K562 (cell line): ENCODE results near the gene RIIAD1. TPM values are rescaled to one million over a fixed set of nuclear protein-coding genes. Genes with fewer than 3 reads are reported as not detected.
A peak's percentile ranks its signal among the peaks of the same experiment; 100 is the strongest.

Experiments used
- ATF1 ChIP-seq, 2 experiments: fragments of 450-650 bp in 1 of 2; IDR thresholded peaks; 2 replicates each; pipeline ENCODE4 v1.6.1; 2016; ENCODE audit warnings: missing compliant biosample characterization in 1 of 2, missing genetic modification characterization in 1 of 2
- BHLHE40 ChIP-seq: IDR thresholded peaks from 2 replicates; pipeline ENCODE4 v1.6.1; 2011; ENCODE audit warnings: low read length, improper control_type of control experiment
- CSDE1 ChIP-seq, 2 experiments: fragments of 450-650 bp; IDR thresholded peaks; 2 replicates each; pipeline ENCODE4 v1.6.1; 2016; ENCODE audit warnings: mild to moderate bottlenecking in 1 of 2
- EHMT2 ChIP-seq: fragments of 450-650 bp; IDR thresholded peaks from 2 replicates; pipeline ENCODE4 v1.6.1; 2018; ENCODE audit warnings: antibody characterized with exemption
- ETV5 ChIP-seq: sonication (generic); formaldehyde crosslinking; IDR thresholded peaks from 2 replicates; pipeline ENCODE4 v1.4.0; 2020; ENCODE audit warnings: low read depth, mild to moderate bottlenecking, missing genetic modification reagents
- HDAC2 ChIP-seq: fragments of 450-650 bp; IDR thresholded peaks from 2 replicates; pipeline ENCODE4 v1.6.1; 2016; ENCODE audit warnings: mild to moderate bottlenecking
- KDM1A ChIP-seq, 2 experiments: fragments of 450-650 bp; IDR thresholded peaks; 2 replicates each; pipeline ENCODE4 v1.6.1; 2016; ENCODE audit warnings: mild to moderate bottlenecking in 2 of 2
- KHSRP ChIP-seq: fragments of 450-650 bp; IDR thresholded peaks from 2 replicates; pipeline ENCODE4 v1.6.1; 2017
- MCM3 ChIP-seq: fragments of 450-650 bp; IDR thresholded peaks from 2 replicates; pipeline ENCODE4 v1.6.1; 2016
- MECOM ChIP-seq: fragments of 250-450 bp; sonication (Bioruptor Pico); IDR thresholded peaks from 2 replicates; pipeline ENCODE4 v1.8.0; 2022; ENCODE audit warnings: inconsistent platforms
- NEUROD1 ChIP-seq: fragments of 150-350 bp; IDR thresholded peaks from 2 replicates; pipeline ENCODE4 v1.6.1; 2014; ENCODE audit warnings: borderline replicate concordance, low read length, low read depth; ENCODE audit not compliant: partially characterized antibody
- NFE2L1 ChIP-seq: fragments of 450-650 bp; IDR thresholded peaks from 2 replicates; pipeline ENCODE4 v1.6.1; 2016; ENCODE audit warnings: missing genetic modification characterization, low read depth, mild to moderate bottlenecking, missing compliant biosample characterization, moderate library complexity, borderline replicate concordance
- NRF1 ChIP-seq, 2 experiments: fragments of 450-650 bp; IDR thresholded peaks in 1 of 2; conservative IDR thresholded peaks in 1 of 2; 2 replicates each; pipeline ENCODE4 v1.6.1; 2014; ENCODE audit warnings: mild to moderate bottlenecking in 2 of 2
- POLR2H ChIP-seq: IDR thresholded peaks from 2 replicates; pipeline ENCODE4 v1.6.1; 2016; ENCODE audit warnings: missing genetic modification characterization, low read depth, mild to moderate bottlenecking, control low read depth, missing compliant biosample characterization, moderate library complexity
- RCOR1 ChIP-seq, 2 experiments: IDR thresholded peaks; 2 replicates each; pipeline ENCODE4 v1.6.1; 2012; ENCODE audit warnings: low read depth in 2 of 2, low read length in 2 of 2, borderline replicate concordance in 1 of 2, improper control_type of control experiment in 1 of 2
- RNF2 ChIP-seq: sonication (generic); IDR thresholded peaks from 2 replicates; pipeline ENCODE4 v1.6.1; 2016
- TAF7 ChIP-seq: fragments of 450-650 bp; IDR thresholded peaks from 2 replicates; pipeline ENCODE4 v1.6.1; 2016; ENCODE audit warnings: missing genetic modification characterization, missing compliant biosample characterization
- TCF7L2 ChIP-seq: fragments of 150-350 bp; IDR thresholded peaks from 2 replicates; pipeline ENCODE4 v1.6.1; 2016; ENCODE audit warnings: low read depth, mild to moderate bottlenecking, low read length, moderate library complexity
- ZNF583 ChIP-seq: fragments of 250-450 bp; sonication (Bioruptor Pico); IDR thresholded peaks from 2 replicates; pipeline ENCODE4 v1.4.0; 2020
- polyA plus RNA-seq, 8 experiments: library from polyadenylated mRNA; depleted of rRNA in 4 of 8; stranded (reverse) in 5 of 8; unstranded in 3 of 8; fragments of >200 nt; fragmentation: Nextera tagmentation in 2 of 8; fragmentation: Illumina TruSeq in 1 of 8; extraction: Ambion mirVana in 2 of 8; extraction: Trizol in 1 of 8; gene quantifications; 2 replicates each; pipeline versions ENCODE4 v1.2.1 to v1.2.3, GENCODE V29; 2011 to 2014; ENCODE audit warnings: inconsistent platforms in 1 of 8, missing spikeins in 1 of 8
- total RNA-seq, 7 experiments: library from RNA; depleted of rRNA in 6 of 7; stranded (reverse); fragments of >200 nt in 6 of 7; fragmentation: Illumina TruSeq in 2 of 7; extraction: Trizol in 2 of 7; gene quantifications; 2 replicates each; pipeline versions ENCODE4 v1.2.1 to v1.2.3, GENCODE V29; 2011 to 2021; ENCODE audit warnings: low replicate concordance in 1 of 7
- TF ChIP-seq, protein P1 (sequence below): fragments of 450-650 bp; IDR thresholded peaks from 2 replicates; pipeline ENCODE4 v1.6.1; 2016
- TF ChIP-seq, protein P2 (sequence below): sonication (generic); formaldehyde crosslinking; IDR thresholded peaks from 2 replicates; pipeline ENCODE4 v1.8.1; 2023; ENCODE audit warnings: mild to moderate bottlenecking, missing genetic modification reagents
- TF ChIP-seq, protein P3 (sequence below): sonication (generic); IDR thresholded peaks from 2 replicates; pipeline ENCODE4 v1.6.1; 2016
- TF ChIP-seq, protein P4 (sequence below), 2 experiments: fragments of 450-650 bp in 1 of 2; sonication (generic) in 1 of 2; formaldehyde crosslinking in 1 of 2; IDR thresholded peaks in 1 of 2; conservative IDR thresholded peaks in 1 of 2; 2 replicates each; pipeline versions ENCODE4 v1.6.1 to v1.8.1; 2016 to 2023; ENCODE audit warnings: mild to moderate bottlenecking in 2 of 2, moderate library complexity in 2 of 2, inconsistent platforms in 1 of 2, missing genetic modification reagents in 1 of 2
- TF ChIP-seq, protein P5 (sequence below): sonication (generic); formaldehyde crosslinking; IDR thresholded peaks from 2 replicates; pipeline ENCODE4 v1.8.0; 2022; ENCODE audit warnings: mild to moderate bottlenecking, low read depth, missing genetic modification reagents

The RIIAD1 gene
- total and polyA plus RNA-seq, 9 of the 15 experiments (the other 6 are each of a cell fraction or from before 2014, with no cell fraction given) = not detected

DNA sequence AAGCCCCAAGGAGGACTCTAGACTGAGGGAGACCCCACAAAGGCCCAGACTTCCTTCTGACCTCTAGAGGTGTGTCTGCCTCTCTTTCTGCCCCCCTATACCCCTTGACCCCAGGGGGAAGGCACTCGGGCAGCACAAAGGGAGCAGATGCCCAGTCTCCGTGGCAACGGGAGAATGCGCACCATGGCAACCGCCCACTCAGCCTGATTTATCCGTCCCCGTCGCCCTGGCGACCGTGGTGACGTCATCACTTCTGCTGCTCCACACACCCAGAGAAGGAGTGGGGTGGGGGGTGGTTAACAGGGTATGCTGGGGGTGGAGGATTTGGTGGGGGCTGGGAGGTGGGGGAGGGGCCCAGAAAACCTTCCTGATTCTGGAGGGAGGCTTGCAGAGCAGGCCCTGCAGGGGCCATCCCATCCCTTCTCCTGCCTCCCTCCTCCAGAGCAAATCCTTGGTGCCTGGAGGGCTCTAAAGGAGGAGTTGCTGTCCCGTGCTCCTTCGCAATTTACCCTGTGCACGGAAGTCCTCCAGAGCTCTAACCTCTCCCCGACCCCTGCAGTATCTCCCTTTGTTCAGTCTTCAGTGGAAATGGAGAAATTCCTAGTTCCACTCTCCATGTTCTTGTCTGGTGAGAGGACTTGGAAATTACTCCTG lies 11.0 kb upstream of the RIIAD1 start (continued):
- TF ChIP-seq BHLHE40 (no peak), NEUROD1 (peak; percentile 95), HDAC2 (peak; percentile 82; the same call in 1 of the 2 replicates), MECOM (no peak), EHMT2 (no peak), ETV5 (CRISPR knock-in tag) (no peak), CSDE1 (IDR thresholded peaks at IDR 0.05) (peak in 1 of 2 experiments; percentile 97; a peak in 2 of 4 replicates), TAF7 (tag) (no peak), KDM1A (IDR thresholded peaks at IDR 0.05) (peak; percentile 93 to 97), NFE2L1 (tag) (no peak), NRF1 (conservative IDR thresholded peaks at IDR 0.05 in 1 of 2, IDR thresholded peaks at IDR 0.05 in 1 of 2) (no peak), RCOR1 (IDR thresholded peaks at IDR 0.05; ENCODE audit: borderline replicate concordance in 1 of 2, low read depth in 2 of 2, low read length in 2 of 2) (peak; percentile 40 to 99; a peak in 3 of 4 replicates), TCF7L2 (no peak), POLR2H (no peak), ATF1 (CRISPR knock-in tag; IDR thresholded peaks at IDR 0.05) (no peak), ATF1 (tag; IDR thresholded peaks at IDR 0.05) (peak; percentile 84), KHSRP (0 out of 2 replicates have a peak, but pooled peaks have one; percentile 45), MCM3 (no peak), ZNF583 (CRISPR knock-in tag) (no peak), RNF2 (no peak; the same call in 1 of the 2 replicates)
- TF ChIP-seq, protein P1, sequence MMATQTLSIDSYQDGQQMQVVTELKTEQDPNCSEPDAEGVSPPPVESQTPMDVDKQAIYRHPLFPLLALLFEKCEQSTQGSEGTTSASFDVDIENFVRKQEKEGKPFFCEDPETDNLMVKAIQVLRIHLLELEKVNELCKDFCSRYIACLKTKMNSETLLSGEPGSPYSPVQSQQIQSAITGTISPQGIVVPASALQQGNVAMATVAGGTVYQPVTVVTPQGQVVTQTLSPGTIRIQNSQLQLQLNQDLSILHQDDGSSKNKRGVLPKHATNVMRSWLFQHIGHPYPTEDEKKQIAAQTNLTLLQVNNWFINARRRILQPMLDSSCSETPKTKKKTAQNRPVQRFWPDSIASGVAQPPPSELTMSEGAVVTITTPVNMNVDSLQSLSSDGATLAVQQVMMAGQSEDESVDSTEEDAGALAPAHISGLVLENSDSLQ = peak; percentile 64
- TF ChIP-seq, protein P2, sequence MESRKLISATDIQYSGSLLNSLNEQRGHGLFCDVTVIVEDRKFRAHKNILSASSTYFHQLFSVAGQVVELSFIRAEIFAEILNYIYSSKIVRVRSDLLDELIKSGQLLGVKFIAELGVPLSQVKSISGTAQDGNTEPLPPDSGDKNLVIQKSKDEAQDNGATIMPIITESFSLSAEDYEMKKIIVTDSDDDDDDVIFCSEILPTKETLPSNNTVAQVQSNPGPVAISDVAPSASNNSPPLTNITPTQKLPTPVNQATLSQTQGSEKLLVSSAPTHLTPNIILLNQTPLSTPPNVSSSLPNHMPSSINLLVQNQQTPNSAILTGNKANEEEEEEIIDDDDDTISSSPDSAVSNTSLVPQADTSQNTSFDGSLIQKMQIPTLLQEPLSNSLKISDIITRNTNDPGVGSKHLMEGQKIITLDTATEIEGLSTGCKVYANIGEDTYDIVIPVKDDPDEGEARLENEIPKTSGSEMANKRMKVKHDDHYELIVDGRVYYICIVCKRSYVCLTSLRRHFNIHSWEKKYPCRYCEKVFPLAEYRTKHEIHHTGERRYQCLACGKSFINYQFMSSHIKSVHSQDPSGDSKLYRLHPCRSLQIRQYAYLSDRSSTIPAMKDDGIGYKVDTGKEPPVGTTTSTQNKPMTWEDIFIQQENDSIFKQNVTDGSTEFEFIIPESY (CRISPR knock-in tag) = no peak
- TF ChIP-seq, protein P3, sequence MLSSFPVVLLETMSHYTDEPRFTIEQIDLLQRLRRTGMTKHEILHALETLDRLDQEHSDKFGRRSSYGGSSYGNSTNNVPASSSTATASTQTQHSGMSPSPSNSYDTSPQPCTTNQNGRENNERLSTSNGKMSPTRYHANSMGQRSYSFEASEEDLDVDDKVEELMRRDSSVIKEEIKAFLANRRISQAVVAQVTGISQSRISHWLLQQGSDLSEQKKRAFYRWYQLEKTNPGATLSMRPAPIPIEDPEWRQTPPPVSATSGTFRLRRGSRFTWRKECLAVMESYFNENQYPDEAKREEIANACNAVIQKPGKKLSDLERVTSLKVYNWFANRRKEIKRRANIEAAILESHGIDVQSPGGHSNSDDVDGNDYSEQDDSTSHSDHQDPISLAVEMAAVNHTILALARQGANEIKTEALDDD = no peak
- TF ChIP-seq, protein P4, sequence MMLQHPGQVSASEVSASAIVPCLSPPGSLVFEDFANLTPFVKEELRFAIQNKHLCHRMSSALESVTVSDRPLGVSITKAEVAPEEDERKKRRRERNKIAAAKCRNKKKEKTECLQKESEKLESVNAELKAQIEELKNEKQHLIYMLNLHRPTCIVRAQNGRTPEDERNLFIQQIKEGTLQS (IDR thresholded peaks at IDR 0.05) = peak; percentile 99
- TF ChIP-seq, protein P4 (CRISPR knock-in tag; conservative IDR thresholded peaks at IDR 0.05) = no peak; the same call in 1 of the 2 replicates
- TF ChIP-seq, protein P5, sequence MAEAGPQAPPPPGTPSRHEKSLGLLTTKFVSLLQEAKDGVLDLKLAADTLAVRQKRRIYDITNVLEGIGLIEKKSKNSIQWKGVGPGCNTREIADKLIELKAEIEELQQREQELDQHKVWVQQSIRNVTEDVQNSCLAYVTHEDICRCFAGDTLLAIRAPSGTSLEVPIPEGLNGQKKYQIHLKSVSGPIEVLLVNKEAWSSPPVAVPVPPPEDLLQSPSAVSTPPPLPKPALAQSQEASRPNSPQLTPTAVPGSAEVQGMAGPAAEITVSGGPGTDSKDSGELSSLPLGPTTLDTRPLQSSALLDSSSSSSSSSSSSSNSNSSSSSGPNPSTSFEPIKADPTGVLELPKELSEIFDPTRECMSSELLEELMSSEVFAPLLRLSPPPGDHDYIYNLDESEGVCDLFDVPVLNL (CRISPR knock-in tag) = no peak
